Measurements from ENCODE around the gene IMMP2L. TPM values are rescaled to one million over a fixed set of nuclear protein-coding genes. Genes with fewer than 3 reads are reported as not detected.
"Not testable (repeated sequence)": the region's sequence is repeated elsewhere in the genome, so short reads cannot be mapped to it uniquely, and the experiment has no call there.

IMMP2L gene
- total and polyA plus RNA-seq, 4 donors = 7.3 to 21.1 (median 12.4) TPM

DNA sequence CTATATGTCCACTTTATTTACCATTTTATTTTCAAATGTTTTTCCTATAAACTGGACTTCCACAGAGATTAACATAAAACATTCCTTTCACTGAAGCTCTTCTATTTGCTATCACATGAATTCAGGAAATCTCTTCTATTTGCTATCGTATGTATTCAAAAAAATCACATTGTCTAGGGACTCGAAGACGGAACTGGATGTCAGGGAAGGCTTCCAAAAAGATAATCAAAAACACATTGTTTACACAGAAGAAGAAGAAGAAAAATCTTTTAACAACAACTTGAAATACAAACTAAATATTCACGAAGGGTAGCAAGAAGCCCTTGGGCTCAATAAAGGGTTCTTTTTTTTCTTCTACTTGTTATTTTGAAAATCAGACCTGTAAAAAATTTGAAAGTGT lies 897.5 kb downstream of the IMMP2L start:
- 82% methylated on average over 4 of the region's 4 CpGs for WGBS
- Histone ChIP-seq H3K9me3 (ENCODE audit: control insufficient read depth in 4 of 4, low read length in 3 of 4) (peaks cover 0 to 2% (median 0%) of the 10 kb centered on the region in 4 donors), H3K4me1 (ENCODE audit: control insufficient read depth in 4 of 4, insufficient read depth in 4 of 4, low read length in 3 of 4) (no peaks in the 10 kb centered on the region), H3K36me3 (ENCODE audit: control insufficient read depth in 4 of 4, insufficient read depth in 3 of 4, low read depth in 1 of 4, low read length in 3 of 4) (no peaks in the 10 kb centered on the region), H3K9ac (ENCODE audit: low read depth in 1 of 2, low read length in 2 of 2) (no peak overlapping the region), H3K27ac (ENCODE audit: low read depth in 1 of 2, low read length in 2 of 2) (no peak overlapping the region), H3K4me3 (ENCODE audit: low read depth in 1 of 3, low read length in 3 of 3) (no peak overlapping the region), H3K27me3 (ENCODE audit: control insufficient read depth in 4 of 4, insufficient read depth in 4 of 4, low read length in 3 of 4) (no peaks in the 10 kb centered on the region)
- no peak for DNase-seq (ENCODE audit: low spot score)
- TF ChIP-seq JUND (IDR thresholded peaks at IDR 0.05) (no peak), TAF1 (conservative IDR thresholded peaks at IDR 0.05) (no peak), SP1 (IDR thresholded peaks at IDR 0.05) (no peak), FOXA1 (IDR thresholded peaks at IDR 0.05) (no peak), RXRA (IDR thresholded peaks at IDR 0.05) (no peak), YY1 (IDR thresholded peaks at IDR 0.05) (no peak), RAD21 (IDR thresholded peaks at IDR 0.05) (no peak), HNF4G (IDR thresholded peaks at IDR 0.05) (no peak), GABPA (IDR thresholded peaks at IDR 0.05 in 1 of 2, conservative IDR thresholded peaks at IDR 0.05 in 1 of 2) (no peak)
- TF ChIP-seq, protein P1, sequence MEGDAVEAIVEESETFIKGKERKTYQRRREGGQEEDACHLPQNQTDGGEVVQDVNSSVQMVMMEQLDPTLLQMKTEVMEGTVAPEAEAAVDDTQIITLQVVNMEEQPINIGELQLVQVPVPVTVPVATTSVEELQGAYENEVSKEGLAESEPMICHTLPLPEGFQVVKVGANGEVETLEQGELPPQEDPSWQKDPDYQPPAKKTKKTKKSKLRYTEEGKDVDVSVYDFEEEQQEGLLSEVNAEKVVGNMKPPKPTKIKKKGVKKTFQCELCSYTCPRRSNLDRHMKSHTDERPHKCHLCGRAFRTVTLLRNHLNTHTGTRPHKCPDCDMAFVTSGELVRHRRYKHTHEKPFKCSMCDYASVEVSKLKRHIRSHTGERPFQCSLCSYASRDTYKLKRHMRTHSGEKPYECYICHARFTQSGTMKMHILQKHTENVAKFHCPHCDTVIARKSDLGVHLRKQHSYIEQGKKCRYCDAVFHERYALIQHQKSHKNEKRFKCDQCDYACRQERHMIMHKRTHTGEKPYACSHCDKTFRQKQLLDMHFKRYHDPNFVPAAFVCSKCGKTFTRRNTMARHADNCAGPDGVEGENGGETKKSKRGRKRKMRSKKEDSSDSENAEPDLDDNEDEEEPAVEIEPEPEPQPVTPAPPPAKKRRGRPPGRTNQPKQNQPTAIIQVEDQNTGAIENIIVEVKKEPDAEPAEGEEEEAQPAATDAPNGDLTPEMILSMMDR (IDR thresholded peaks at IDR 0.05; ENCODE audit: low read depth, low read length, missing input control) = no peak
- TF ChIP-seq, protein P2, sequence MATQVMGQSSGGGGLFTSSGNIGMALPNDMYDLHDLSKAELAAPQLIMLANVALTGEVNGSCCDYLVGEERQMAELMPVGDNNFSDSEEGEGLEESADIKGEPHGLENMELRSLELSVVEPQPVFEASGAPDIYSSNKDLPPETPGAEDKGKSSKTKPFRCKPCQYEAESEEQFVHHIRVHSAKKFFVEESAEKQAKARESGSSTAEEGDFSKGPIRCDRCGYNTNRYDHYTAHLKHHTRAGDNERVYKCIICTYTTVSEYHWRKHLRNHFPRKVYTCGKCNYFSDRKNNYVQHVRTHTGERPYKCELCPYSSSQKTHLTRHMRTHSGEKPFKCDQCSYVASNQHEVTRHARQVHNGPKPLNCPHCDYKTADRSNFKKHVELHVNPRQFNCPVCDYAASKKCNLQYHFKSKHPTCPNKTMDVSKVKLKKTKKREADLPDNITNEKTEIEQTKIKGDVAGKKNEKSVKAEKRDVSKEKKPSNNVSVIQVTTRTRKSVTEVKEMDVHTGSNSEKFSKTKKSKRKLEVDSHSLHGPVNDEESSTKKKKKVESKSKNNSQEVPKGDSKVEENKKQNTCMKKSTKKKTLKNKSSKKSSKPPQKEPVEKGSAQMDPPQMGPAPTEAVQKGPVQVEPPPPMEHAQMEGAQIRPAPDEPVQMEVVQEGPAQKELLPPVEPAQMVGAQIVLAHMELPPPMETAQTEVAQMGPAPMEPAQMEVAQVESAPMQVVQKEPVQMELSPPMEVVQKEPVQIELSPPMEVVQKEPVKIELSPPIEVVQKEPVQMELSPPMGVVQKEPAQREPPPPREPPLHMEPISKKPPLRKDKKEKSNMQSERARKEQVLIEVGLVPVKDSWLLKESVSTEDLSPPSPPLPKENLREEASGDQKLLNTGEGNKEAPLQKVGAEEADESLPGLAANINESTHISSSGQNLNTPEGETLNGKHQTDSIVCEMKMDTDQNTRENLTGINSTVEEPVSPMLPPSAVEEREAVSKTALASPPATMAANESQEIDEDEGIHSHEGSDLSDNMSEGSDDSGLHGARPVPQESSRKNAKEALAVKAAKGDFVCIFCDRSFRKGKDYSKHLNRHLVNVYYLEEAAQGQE (IDR thresholded peaks at IDR 0.05) = no peak
- TF ChIP-seq, protein P3, sequence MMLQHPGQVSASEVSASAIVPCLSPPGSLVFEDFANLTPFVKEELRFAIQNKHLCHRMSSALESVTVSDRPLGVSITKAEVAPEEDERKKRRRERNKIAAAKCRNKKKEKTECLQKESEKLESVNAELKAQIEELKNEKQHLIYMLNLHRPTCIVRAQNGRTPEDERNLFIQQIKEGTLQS (IDR thresholded peaks at IDR 0.05) = no peak

DNA sequence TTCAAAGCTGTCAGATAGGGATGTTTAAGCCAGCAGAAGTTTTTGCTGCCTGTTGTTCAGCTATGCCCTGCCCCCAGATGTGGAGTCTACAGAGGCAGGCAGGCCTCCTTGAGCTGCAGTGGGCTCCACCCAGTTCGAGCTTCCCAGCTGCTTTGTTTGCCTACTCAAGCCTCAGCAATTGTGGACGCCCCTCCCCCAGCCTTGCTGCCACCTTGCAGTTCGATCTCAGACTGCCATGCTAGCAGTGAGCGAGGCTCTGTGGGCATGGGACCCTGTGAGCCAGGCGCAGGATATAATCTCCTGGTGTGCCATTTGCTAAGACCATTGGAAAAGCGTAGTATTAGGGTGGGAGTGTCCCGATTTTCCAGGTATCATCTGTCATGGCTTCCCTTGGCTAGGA lies 901.7 kb downstream of the IMMP2L start:
- DNase-seq (ENCODE audit: low spot score); H3K4me1 ChIP-seq (ENCODE audit: control insufficient read depth in 4 of 4, insufficient read depth in 4 of 4, low read length in 3 of 4); H3K27me3 ChIP-seq (ENCODE audit: control insufficient read depth in 4 of 4, insufficient read depth in 4 of 4, low read length in 3 of 4); H3K36me3 ChIP-seq (ENCODE audit: control insufficient read depth in 4 of 4, insufficient read depth in 3 of 4, low read depth in 1 of 4, low read length in 3 of 4); H3K9me3 ChIP-seq (ENCODE audit: control insufficient read depth in 4 of 4, low read length in 3 of 4); H3K9ac ChIP-seq (ENCODE audit: low read depth in 1 of 2, low read length in 2 of 2); H3K27ac ChIP-seq (ENCODE audit: low read depth in 1 of 2, low read length in 2 of 2); H3K4me3 ChIP-seq (ENCODE audit: low read depth in 1 of 3, low read length in 3 of 3): not testable (repeated sequence)
- WGBS = 85% methylated on average over 7 of the region's 7 CpGs

DNA sequence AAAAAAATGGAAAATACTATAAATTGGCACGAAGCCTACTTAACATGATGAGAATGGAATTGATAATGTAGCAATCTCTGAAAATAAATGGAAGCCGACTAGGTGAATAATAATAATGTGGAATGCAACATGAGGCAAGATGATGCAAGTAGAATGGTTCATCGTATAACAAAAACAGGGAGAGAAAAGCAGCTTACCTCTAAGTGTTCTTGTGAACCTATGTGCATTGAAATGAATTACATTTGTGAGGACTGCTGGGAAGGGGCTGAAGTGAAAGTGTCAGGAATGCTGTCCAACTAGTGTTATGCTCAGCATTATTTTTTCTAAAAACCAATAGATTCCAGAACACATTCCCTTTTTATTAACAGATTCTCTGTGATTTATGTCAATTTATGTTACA lies 912.0 kb downstream of the IMMP2L start:
- H3K36me3 ChIP-seq (ENCODE audit: control insufficient read depth in 4 of 4, insufficient read depth in 3 of 4, low read depth in 1 of 4, low read length in 3 of 4) = no peaks in the 10 kb centered on the region
- no peak overlapping the region for H3K27ac ChIP-seq (ENCODE audit: low read depth in 1 of 2, low read length in 2 of 2)
- no peaks in the 10 kb centered on the region for H3K9me3 ChIP-seq (ENCODE audit: control insufficient read depth in 4 of 4, low read length in 3 of 4)
- DNase-seq (ENCODE audit: low spot score) = no peak
- H3K4me3 ChIP-seq (ENCODE audit: low read depth in 1 of 3, low read length in 3 of 3) = no peak overlapping the region
- H3K9ac ChIP-seq (ENCODE audit: low read depth in 1 of 2, low read length in 2 of 2) = no peak overlapping the region
- H3K27me3 ChIP-seq (ENCODE audit: control insufficient read depth in 4 of 4, insufficient read depth in 4 of 4, low read length in 3 of 4) = no peaks in the 10 kb centered on the region
- TF ChIP-seq HNF4A (conservative IDR thresholded peaks at IDR 0.05) = no peak
- WGBS = 73% methylated on average over 3 of the region's 3 CpGs
- H3K4me1 ChIP-seq (ENCODE audit: control insufficient read depth in 4 of 4, insufficient read depth in 4 of 4, low read length in 3 of 4) = no peaks in the 10 kb centered on the region

All from liver (tissue), 9 donors.